NOMO-1 treated with dmso at 0.1 percent for 144 hours (cell line): Measurements from ENCODE around the gene ASTN2.

Experiments
- DNase-seq: peaks from one replicate; lab custom pipeline; 2025; ENCODE audit not compliant: unreplicated experiment; lab: John Stamatoyannopoulos, UW

ASTN2 gene

DNA sequence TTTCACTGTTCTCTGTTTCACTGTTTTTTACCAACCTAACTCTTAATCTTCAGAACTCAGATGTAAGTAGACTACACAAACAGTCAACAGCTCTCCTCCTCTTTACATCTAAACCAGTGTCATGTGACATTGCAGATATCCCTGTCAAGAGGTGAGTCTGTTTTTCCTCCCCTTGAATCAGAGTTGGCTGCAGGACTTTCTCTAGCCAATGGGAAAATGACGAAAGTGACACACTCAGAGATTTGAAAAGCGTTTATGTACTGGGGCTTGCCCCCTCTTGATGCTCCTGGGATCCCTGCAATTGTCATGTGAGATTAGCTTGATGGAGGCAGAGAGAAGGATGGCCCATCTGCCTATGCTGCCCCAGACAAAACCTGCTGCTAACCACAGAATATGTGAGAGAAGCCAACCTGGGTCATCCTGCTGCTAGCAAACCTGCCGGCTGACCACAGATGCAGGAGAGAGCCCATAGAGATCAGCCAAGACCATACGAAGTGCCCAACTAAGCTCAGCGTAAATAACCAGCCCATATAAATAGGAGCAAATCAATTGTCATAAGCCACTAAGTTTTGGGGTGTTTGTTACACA is 111.1 kb downstream of the ASTN2 start:
- DNase-seq: no peak

- no peak for DNase-seq
Measured at GRCh38 chr9:117302487-117302886, 112.4 kb downstream of the ASTN2 start.

DNA sequence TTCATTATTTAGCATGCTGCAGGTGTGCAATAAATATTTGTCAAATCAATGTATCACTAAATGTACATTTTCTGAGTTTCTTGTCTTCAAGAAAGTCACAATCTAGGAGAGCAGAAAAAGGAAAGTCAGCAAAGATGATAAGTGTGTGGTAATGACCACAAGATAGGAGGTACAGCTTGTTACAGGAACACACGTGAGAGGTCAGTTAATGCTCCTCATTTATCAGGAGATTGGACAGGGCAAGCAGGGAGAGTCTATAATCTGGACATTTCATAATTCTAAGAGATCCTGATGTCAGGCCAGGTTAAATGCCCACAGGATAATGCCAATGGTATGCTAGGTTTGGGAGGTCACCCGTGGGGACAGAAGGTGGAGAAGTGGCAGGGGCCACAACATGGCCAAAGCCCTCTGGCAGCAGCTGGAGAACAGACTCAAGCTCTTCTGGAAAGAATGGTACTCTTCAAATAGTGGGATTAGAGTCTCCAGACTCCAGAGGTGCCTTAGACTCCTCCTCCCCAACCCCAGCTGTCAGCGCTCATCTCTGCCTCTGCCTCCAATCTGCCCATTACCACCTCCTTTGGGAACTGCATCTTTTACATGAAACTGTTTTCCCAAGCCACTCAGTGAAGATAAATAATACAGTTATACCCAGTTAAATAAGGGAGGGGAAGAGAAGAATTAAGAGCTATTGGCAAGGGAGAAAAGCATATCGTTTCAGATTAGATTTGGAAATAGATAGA is 114.3 kb downstream of the ASTN2 start:
- DNase-seq: no peak

GRCh38 chr9:117296453-117296852 is 118.4 kb downstream of the ASTN2 start:
- DNase-seq: no peak

DNA sequence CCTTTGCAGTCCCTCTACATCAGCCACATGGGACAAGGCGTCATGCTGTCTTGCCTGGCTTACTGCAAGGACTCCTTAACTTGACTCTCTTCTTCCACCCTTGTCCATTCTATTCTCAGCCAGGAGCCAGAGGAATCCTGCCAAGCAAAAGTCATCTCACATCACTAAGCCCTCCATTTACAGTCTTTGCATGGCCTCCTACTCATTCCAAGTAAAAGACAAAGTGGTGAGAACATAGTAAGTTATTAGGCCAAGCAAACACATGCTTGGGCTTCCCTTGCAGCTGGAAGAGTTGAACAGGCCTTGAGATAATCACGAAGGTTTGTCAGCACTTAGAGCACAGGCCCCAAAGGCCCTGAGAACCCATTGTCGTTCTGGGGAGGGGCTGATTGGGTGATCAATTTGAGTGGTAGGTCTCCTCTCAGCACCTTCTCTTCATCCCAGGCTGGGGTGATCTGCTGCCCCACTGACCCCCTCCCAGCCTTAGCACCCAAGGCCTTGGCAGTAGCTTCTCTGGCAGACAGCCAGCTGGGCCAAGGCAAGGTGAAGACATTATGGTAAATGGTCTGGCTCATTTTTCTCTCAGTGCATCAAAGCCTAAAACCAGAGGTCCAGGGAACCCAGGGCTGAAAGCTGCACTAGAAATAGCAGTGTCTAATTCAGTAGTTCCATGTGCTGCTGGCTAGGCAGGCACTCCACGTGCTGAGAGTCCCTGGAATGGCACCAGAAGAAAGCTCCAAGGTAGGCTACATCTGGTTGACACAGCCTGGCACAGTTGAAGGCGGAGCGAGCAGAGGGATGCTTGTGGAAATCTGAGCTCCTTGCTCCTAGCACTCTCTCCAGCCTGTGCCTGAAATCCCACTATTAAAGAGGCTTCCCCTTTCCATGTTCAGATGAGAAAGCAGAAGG is 121.4 kb downstream of the ASTN2 start:
- no peak for DNase-seq

DNA sequence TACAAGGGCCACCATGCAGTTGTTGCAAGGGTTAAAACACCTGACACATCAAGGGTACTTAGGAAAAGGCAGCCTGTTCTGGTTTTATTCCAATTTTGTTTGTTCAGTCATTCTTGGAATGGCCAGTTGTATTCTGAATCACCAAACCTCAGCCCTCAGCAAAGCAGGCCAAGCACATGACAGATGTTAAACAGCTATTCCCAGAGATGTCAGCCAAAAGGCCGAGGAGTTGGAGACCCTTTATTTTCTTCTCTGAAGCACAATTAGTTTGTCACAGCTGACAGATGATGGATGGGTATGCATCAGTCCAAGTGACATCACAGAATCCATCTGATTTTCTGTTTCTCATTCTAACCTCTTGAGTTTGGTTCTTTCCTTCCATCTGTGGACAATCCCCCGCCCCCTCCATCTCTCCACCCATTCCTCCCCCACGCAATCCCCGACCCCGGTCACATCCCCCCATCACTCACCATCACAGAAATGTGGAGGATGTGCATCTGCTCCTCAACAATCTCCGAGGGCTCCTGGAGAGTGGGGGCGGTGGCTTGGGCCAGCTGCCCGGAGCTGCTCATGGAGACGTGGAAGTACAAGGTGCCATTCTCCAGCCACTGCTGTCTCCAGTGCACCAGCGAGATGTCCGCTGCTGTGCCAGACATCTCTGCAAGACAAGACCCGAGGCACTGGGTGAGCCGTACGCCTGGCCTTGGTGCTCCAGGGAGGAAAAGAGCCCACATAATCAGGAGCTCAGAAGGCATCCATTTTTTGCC is 123.8 kb downstream of the ASTN2 start:
- DNase-seq: no peak

- DNase-seq: no peak
Measured at GRCh38 chr9:117290306-117290840, 124.5 kb downstream of the ASTN2 start.

DNA sequence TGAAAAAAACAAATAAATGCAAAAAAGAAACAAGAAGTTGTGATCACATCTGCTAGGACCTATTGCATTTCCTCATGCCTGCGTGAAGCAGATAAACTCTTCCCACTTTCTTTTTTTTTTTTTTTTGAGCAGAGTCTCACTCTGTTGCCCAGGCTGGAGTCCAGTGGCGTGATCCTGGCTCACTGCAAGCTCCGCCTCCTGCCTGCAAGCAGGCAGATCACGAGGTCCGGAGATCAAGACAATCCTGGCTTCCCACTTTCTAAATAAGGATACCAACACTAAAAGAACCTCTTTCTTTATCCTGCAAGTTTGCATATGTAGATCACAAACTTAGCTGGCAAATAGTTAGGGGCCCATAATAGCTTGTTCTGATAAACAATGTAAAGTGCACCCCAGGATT is 128.6 kb downstream of the ASTN2 start:
- DNase-seq: no peak

GRCh38 chr9:117284414-117284813 is 130.4 kb downstream of the ASTN2 start:
- no peak for DNase-seq

DNA sequence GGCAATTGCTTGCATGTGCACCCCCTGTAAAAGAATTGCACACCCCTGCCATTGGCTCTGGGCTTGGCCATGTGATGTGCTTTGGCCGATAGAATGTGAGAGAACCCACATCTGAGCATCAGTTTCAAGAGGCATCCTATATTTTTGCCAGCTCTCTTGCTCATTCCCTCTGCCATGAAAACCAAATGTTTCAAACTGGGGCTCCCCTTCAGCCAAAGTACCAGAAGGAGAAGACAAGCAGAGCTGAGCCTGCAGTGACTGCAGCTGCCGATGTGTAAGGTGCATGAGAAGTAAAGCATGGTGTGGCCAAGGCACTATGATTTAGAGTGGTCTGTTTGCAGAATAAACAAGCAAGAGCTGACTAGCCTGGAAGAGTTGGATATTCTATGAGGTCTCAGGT is 132.3 kb downstream of the ASTN2 start:
- no peak for DNase-seq

DNA sequence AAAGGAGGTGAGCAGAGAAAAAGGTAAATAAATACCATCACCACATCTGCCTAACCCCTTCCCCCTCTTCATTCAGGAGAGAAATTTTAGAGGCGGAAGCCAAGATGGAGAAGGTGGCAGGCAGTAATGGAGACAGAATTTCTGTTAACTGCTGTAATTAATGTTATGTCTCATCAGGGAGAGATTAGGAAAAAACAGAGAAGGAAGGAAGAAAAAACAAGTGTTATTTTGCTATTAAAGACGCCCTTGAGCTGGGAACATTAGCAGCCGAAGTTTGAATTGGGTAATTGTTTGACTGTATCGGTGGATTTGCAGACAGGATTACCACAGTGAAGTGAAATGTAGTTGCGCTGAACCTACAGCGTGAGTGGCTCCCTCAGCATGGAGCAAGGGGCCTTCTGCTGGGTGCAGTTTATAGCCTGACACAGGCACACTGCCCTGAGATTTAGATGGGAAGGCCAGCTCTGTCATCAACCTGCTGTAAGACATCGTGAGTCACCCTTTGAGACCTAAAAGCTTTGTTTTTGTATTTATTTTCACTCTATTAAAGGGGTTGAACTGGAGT is 136.3 kb downstream of the ASTN2 start:
- no peak for DNase-seq

DNA sequence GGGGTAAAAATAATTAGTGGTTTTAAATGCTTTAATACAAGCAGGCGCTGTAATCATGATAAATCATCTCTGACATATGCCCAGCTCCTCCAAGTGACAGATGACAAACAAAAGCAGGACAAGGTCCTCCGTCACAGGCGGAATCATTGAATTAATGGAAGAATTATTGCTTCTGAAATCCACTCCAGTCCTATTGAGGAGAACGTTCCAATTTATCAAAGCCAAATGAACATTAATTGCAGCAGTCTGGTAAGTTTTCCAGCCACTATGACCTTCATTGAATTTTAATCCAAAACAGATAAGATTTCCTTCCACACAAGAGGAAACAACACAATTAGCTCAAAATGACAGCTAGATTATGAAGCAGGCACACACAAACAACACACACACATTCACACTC is 136.8 kb downstream of the ASTN2 start:
- no peak for DNase-seq

- no peak for DNase-seq
Measured at GRCh38 chr9:117276444-117276843, 138.4 kb downstream of the ASTN2 start.

DNA sequence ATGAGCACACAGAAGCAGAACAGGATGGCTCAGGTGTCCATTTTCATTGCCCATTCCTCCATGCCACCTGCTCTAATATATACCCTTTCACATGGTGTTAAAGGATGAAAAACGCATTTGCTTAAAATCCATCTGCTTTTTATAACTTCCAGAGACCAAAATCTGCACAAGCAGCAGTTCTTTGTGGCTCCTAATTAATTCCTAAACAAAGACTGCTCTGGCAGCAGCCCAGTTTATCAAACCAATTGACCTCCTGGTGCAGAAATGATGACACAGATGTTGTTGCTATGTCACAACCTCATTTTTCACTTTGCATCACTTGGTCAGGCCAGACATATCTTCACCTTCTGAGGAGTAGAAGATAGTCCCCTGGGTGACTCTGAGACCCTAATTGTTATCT is 141.2 kb downstream of the ASTN2 start:
- DNase-seq: no peak

DNA sequence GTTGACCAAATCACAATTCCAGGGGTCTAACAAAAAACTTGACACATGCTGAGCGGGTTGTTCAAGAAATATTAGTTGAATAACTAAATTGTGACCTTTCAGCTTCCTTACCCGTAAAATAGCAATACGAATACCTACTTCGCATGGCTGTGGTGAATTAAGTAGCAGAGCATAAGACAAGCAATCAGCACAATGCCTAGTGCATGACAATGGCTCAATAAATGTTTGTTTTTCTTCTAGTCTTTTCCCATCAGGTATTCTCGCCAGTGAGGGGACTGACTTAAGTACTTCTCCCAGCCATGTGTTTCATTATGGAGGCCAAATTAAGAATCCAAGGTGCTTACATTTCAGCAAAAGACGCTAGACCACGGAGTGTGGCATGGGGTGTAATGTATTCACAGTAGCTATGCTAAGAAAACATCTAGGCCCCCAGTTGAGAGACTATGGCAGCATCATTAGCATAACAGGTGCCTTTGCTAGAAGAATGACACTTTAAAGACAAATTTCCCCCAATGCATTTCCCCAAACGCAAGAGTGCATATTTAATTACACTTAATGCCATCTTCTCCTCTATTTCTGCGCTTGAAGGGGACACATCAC is 145.9 kb downstream of the ASTN2 start:
- DNase-seq: no peak

DNA sequence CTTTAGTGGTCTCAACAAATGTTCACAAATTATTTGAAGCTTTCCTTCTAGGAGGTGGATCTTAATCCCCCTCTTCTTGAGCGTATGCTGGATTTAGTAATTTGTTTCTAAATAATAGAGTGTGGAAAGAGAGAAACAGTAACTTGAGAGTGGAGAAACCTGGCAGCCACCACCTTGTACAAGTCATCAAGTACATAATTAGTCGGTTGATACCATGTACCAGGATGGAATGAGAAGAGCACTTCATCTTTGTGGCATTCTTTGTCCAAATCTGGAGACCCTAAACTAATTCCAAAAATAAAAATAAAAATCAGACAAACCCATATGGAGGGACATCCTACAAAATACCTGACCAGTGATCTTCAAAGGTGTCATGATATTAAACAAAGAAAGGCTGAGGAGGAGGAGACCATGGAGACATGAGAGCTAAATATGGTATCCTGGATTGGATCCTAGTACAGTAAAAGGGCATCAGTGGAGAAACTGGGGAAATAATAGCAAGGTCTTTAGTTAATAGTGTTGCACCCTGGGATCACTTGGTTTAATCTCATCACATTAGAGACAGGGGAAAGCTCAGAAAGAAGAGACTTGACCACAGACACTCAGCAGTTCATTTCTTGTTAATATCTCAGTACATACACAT is 147.9 kb downstream of the ASTN2 start:
- no peak for DNase-seq

- DNase-seq: no peak
Measured at GRCh38 chr9:117265253-117265652, 149.6 kb downstream of the ASTN2 start.

DNA sequence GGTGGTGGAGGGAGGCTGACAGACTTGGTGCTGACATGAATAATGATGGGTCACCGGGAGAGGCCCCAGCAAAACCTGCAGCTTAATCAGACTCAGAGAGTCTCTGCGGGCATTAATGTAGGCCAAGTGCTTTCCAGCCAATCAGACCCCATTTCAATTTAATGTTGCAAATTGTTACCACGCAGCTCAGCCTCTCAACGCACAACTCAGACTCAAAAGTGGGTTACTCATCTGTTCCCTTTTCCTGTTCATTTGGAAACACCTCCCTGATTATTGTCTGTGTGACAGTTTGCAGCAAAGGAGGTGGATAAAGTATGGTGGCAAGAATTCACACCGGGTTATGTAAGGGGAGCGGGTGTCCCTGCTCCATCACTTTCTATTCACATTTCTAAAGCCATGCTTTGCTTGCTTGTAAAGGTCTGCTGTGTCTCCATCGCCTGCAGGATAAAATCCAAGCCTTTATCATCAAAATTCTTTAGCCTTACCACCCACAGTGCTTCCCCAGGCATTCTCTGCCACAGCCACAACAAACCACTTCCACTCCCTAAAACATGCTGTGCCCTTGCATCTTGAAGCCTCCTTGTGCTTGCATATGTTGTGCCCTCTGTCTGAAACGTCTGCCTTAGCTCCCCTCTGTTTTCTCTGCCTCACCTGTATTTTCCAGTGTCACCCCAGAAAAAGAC is 156.5 kb downstream of the ASTN2 start:
- no peak for DNase-seq

DNA sequence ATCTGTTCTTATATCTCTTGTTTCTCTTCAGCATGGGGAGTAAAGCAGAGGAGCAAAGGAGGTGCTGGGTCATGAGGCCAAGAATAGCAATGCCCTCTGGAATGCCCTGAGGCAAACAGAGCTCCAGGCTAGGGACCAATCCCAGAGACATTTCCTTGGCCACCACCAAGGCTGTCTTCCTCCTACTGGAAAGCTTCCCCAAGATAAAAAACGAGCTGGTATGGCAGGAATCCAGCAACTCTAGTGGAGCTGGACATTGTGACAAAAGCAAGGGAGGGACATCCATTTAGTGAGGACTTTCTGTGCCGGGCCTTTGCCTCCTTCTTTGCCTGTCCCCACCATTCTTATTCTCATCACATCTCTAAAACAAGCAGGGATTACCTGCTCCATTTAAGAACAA is 161.6 kb downstream of the ASTN2 start:
- no peak for DNase-seq
